Tibial artery (tissue), 4 donors: ENCODE data around the gene PARD3B.

Source experiments
- DNase-seq, 2 donors: peaks; one replicate each; pipeline ENCODE4 v3.0.0-alpha.2; 2019
- H3K27ac ChIP-seq, 2 donors: fragments of 200-600 bp; sonication (generic) in 1 of 2; 1 replicate in 1 of 2; 2 replicates in 1 of 2; pipeline ENCODE4 v1.5.1; 2018 to 2019; ENCODE audit warnings: mild to moderate bottlenecking in 1 of 2
- H3K27me3 ChIP-seq, 2 donors: fragments of 200-600 bp; sonication (generic) in 1 of 2; one replicate each; pipeline versions ENCODE4 v1.5.1 to v1.6.0; 2016 to 2019
- H3K36me3 ChIP-seq, 3 donors: fragments of 200-600 bp; sonication (generic) in 2 of 3; one replicate each; pipeline ENCODE4 v1.5.1; 2016 to 2019; ENCODE audit warnings: mild to moderate bottlenecking in 2 of 3
- H3K4me1 ChIP-seq, 4 donors: fragments of 200-600 bp; sonication (generic) in 2 of 4; 1 replicate in 3 of 4; 2 replicates in 1 of 4; pipeline ENCODE4 v1.5.1; 2016 to 2019
- H3K4me3 ChIP-seq, 2 donors: fragments of 200-600 bp; sonication (generic) in 1 of 2; 1 replicate in 1 of 2; 2 replicates in 1 of 2; pipeline ENCODE4 v1.5.1; 2018 to 2019; ENCODE audit warnings: mild to moderate bottlenecking in 2 of 2
- H3K9me3 ChIP-seq, 3 donors: fragments of 200-600 bp; sonication (generic) in 1 of 3; one replicate each; pipeline ENCODE4 v1.5.1; 2016 to 2019
- intact Hi-C: fragments of 100-400 bp; cut with DNase I; formaldehyde crosslinking; loops from one replicate; pipeline ENCODE4 v1.15.0; 2023; ENCODE audit warnings: low total_unique reads
- TF ChIP-seq, protein P1 (sequence below), 2 experiments: fragments of 200-600 bp in 1 of 2; fragments of 450-650 bp in 1 of 2; IDR thresholded peaks; one replicate each; pipeline ENCODE4 v1.5.1; 2017 to 2019; ENCODE audit warnings: antibody characterized with exemption in 2 of 2, mild to moderate bottlenecking in 1 of 2, moderate library complexity in 1 of 2

PARD3B gene

DNA sequence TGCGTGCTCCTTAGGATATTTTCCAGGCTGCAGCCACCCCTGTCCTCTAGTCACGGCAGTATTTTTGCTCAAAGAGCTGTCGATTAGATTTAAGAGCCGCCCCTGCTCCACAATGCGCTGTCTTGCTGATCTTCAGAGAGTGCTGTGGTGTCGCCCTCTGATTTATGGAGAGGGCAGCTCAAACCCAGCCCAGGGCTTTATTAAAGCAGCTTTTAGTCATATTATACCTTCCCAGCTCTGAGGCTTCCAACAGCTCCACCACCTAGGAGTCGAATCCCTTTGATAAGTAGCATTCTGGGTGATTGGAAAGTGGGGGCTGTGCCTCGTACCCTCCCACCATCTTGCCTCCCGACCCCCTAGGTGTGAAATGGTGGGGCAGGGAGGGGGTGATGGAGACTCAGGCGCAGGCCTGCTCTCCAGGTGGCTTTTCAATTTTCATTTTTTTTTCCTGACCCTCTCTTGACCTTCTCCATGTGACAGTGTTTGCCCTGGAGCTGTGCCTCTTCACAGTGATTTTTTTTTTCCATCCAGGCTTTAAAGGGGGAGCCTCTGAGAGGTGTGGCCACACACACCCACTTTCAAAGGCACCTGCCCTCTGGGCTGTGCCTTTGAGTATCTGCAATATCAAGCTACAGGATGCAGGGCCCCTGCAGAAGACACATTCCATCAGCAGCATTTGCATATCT, 1084.0 kb downstream of the PARD3B start:
- H3K27me3 ChIP-seq = no peaks in the 10 kb centered on the region
- intact Hi-C loops = no loop called here
- H3K27ac ChIP-seq = no peak overlapping the region
- no peaks in the 10 kb centered on the region for H3K4me1 ChIP-seq
- DNase-seq = no peak
- TF ChIP-seq, protein P1, sequence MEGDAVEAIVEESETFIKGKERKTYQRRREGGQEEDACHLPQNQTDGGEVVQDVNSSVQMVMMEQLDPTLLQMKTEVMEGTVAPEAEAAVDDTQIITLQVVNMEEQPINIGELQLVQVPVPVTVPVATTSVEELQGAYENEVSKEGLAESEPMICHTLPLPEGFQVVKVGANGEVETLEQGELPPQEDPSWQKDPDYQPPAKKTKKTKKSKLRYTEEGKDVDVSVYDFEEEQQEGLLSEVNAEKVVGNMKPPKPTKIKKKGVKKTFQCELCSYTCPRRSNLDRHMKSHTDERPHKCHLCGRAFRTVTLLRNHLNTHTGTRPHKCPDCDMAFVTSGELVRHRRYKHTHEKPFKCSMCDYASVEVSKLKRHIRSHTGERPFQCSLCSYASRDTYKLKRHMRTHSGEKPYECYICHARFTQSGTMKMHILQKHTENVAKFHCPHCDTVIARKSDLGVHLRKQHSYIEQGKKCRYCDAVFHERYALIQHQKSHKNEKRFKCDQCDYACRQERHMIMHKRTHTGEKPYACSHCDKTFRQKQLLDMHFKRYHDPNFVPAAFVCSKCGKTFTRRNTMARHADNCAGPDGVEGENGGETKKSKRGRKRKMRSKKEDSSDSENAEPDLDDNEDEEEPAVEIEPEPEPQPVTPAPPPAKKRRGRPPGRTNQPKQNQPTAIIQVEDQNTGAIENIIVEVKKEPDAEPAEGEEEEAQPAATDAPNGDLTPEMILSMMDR (IDR thresholded peaks at IDR 0.05) = no peak
- H3K9me3 ChIP-seq = no peaks in the 10 kb centered on the region
- no peaks in the 10 kb centered on the region for H3K36me3 ChIP-seq
- H3K4me3 ChIP-seq = no peak overlapping the region

DNA sequence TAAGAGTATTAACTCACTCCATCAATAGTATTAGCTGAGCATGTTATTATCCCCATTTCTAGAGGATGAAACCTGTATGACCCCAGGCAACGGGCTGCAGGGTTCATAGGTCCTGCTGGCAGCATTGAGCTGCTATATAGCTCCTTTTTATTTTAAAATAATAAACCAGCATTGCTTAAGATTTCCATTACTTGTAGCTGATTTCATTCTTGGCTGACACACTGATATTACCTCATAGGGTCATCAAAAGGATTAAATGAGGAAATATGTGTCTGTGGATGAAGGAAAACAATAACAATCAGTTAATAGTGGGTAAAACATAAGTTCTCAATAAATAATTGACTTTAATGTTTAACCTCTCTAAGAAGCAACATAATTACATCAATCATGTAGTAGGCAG, 1088.7 kb downstream of the PARD3B start:
- H3K27ac ChIP-seq = no peak overlapping the region
- H3K27me3 ChIP-seq = no peaks in the 10 kb centered on the region
- TF ChIP-seq, protein P1 (IDR thresholded peaks at IDR 0.05) = no peak
- intact Hi-C loops = no loop called here
- no peaks in the 10 kb centered on the region for H3K4me1 ChIP-seq
- no peaks in the 10 kb centered on the region for H3K9me3 ChIP-seq
- no peaks in the 10 kb centered on the region for H3K36me3 ChIP-seq
- DNase-seq = no peak
- H3K4me3 ChIP-seq = no peak overlapping the region

DNA sequence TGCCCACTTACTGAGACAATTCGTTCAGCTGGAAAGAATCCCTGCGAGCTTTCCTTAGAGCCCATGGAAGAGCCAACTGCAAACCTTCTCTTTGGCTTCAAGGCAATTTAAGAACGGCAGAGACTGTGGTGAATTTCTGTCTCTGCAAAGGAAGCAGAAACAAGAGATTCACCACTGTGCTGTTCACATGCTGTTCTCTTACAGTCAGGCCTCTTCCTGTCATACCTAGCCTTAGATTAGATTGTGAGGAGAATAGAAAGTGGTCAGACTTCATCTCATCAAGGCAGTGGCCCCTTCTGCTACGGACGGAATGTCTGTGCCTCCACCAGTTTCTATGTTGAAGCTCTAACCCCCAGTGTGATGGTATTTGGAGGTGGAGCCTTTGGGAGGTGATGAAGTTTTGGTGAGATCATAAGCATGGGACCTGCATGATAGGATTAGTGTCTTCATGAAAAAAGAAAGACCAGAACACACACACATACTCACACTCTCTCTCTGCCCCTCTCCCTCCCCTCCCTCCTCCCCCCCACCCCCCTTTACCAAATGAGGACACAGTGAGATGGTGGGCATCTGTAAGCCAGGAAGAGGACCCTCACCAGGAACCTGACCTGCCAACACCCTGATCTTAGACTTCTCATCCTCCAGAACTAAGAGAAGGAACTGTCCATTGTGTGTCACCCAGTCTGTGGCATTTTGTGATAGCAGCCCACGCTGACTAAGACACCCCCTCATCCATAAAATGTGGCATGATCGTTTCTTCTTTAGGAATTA, 1091.5 kb downstream of the PARD3B start:
- TF ChIP-seq, protein P1 (IDR thresholded peaks at IDR 0.05) = no peak
- no peak overlapping the region for H3K27ac ChIP-seq
- no peak for DNase-seq
- intact Hi-C loops = no loop called here
- no peaks in the 10 kb centered on the region for H3K27me3 ChIP-seq
- H3K4me3 ChIP-seq = no peak overlapping the region
- H3K9me3 ChIP-seq = no peaks in the 10 kb centered on the region
- H3K4me1 ChIP-seq = no peaks in the 10 kb centered on the region
- no peaks in the 10 kb centered on the region for H3K36me3 ChIP-seq

DNA sequence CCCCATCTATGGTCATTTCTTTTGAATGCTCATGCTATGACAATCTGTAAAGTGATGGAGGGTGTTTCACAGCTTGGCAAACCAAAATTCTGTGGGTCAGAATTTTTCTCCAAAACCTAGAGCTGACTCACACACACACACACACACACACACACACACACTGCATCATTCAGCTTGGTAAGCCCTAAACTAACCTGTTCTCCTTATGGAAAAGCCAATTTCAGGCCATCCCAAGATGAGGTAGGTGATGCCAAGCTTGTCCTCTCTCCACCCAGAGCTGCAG, 1092.0 kb downstream of the PARD3B start:
- Histone ChIP-seq H3K27me3 (no peaks in the 10 kb centered on the region), H3K4me1 (no peaks in the 10 kb centered on the region), H3K4me3 (no peak overlapping the region), H3K36me3 (no peaks in the 10 kb centered on the region), H3K9me3 (no peaks in the 10 kb centered on the region), H3K27ac (no peak overlapping the region)
- DNase-seq = no peak
- intact Hi-C loops = no loop called here
- TF ChIP-seq, protein P1 (IDR thresholded peaks at IDR 0.05) = no peak

DNA sequence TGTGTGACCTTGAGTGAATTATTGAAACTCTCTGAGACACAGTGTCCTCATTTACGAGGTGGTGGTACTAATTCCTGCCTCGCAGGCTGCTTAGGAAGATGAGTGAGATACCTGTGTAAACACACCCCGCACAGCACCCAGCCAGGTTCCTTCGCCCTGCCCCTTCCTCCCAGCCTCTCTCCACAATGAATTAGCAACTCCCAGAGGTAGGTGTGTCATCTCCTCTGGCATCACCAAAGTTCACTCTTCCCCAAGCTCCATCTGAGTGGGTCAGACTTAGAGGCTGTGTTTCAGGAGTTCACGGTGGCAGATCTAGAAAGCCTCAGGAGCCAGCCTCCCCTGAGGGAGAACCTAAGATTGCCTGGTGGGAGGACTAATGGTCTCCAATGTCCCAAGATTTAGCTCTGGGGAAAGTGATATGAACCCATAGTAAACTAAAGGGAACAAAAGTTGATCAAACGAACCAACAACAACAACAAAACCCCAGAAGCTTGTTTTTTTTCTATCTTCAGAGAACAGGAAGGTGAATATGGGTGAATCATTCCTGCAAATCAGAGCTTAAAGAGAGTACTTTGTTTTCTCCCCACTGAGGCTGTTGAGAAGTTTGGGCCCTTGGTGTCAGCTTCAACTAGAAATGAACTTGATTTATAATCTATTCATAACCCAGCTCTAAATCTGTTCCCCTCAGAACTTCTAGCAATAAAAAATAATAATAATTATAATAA, 1092.7 kb downstream of the PARD3B start:
- DNase-seq = no peak
- H3K9me3 ChIP-seq = no peaks in the 10 kb centered on the region
- H3K27me3 ChIP-seq = no peaks in the 10 kb centered on the region
- H3K4me1 ChIP-seq = no peaks in the 10 kb centered on the region
- H3K36me3 ChIP-seq = no peaks in the 10 kb centered on the region
- H3K27ac ChIP-seq = no peak overlapping the region
- intact Hi-C loops = no loop called here
- no peak overlapping the region for H3K4me3 ChIP-seq
- TF ChIP-seq, protein P1 (IDR thresholded peaks at IDR 0.05) = no peak
